Mucosa of gallbladder (tissue), 1 donor: ENCODE data around the gene LGALS4. TPM values are rescaled to one million over a fixed set of nuclear protein-coding genes. Genes with fewer than 3 reads are reported as not detected.
"Not testable (repeated sequence)": the region's sequence is repeated elsewhere in the genome, so short reads cannot be mapped to it uniquely, and the experiment has no call there.

Experiments
- DNase-seq: peaks from one replicate; pipeline ENCODE4 v3.0.0-alpha.2; 2020; ENCODE audit warnings: low spot score
- total RNA-seq: library from RNA; stranded (reverse); gene quantifications from one replicate; pipeline ENCODE4 v1.2.1, GENCODE V29; 2021
- donor health status: DM: no; HTN: no; CAD: no.

The LGALS4 gene
- 1,935 TPM for total RNA-seq

GRCh38 chr19:38812841-38813320 lies at the start of gene LGALS4:
LGALS4 (minus strand) TSS chr19:38812945; CDS start chr19:38812886, 59 bp downstream.
- peak; percentile 92 for DNase-seq

- no peak for DNase-seq
These were observed 48.6 kb upstream of the LGALS4 start for GRCh38 chr19:38861368-38861767.

- DNase-seq: not testable (repeated sequence)
These were observed 47.0 kb upstream of the LGALS4 start for GRCh38 chr19:38859631-38860204.

GRCh38 chr19:38856813-38857212 lies 44.1 kb upstream of the LGALS4 start:
- DNase-seq: no peak

GRCh38 chr19:38855751-38856150 lies 43.0 kb upstream of the LGALS4 start:
- DNase-seq: not testable (repeated sequence)

GRCh38 chr19:38854961-38855360 lies 42.2 kb upstream of the LGALS4 start:
- not testable (repeated sequence) for DNase-seq

GRCh38 chr19:38853214-38853613 lies 40.5 kb upstream of the LGALS4 start:
- no peak for DNase-seq

- DNase-seq: peak; percentile 52
These were observed 39.7 kb upstream of the LGALS4 start for GRCh38 chr19:38852231-38853044.

GRCh38 chr19:38851622-38852230 lies 39.0 kb upstream of the LGALS4 start:
- DNase-seq: peak; percentile 94

GRCh38 chr19:38850976-38851621 lies 38.4 kb upstream of the LGALS4 start:
- DNase-seq: peak; percentile 30

GRCh38 chr19:38850436-38850975 lies 37.8 kb upstream of the LGALS4 start:
- DNase-seq: peak; percentile 100

- DNase-seq: no peak
These were observed 37.2 kb upstream of the LGALS4 start, which contains the start of gene HNRNPL for GRCh38 chr19:38849860-38850435. HNRNPL (minus strand) TSS chr19:38849986; CDS start chr19:38849966, 20 bp downstream.

GRCh38 chr19:38849147-38849859 lies 36.6 kb upstream of the LGALS4 start:
- DNase-seq: peak; percentile 96

- no peak for DNase-seq
These were observed 35.8 kb upstream of the LGALS4 start for GRCh38 chr19:38848299-38849146.

GRCh38 chr19:38846097-38846496 lies 33.4 kb upstream of the LGALS4 start:
- DNase-seq: no peak

- DNase-seq: no peak
These were observed 32.8 kb upstream of the LGALS4 start for GRCh38 chr19:38845374-38846024.

GRCh38 chr19:38844093-38844686 lies 31.4 kb upstream of the LGALS4 start:
- DNase-seq: no peak

GRCh38 chr19:38843175-38843758 lies 30.5 kb upstream of the LGALS4 start:
- DNase-seq: no peak
